NB4 (cell line): ENCODE measurements around the gene NOS1.

ENCODE experiments used
- CTCF ChIP-seq: IDR thresholded peaks from one replicate; pipeline ENCODE4 v1.5.1; 2012; ENCODE audit warnings: low read depth, low read length
- MAX ChIP-seq: IDR thresholded peaks from 2 replicates; pipeline ENCODE4 v1.6.1; 2011; ENCODE audit warnings: low read depth, low read length
- MYC ChIP-seq: IDR thresholded peaks from 2 replicates; pipeline ENCODE4 v1.6.1; 2011; ENCODE audit warnings: low read depth, low read length
- POLR2A ChIP-seq: IDR thresholded peaks from 2 replicates; pipeline ENCODE4 v1.6.1; 2011; ENCODE audit warnings: mild to moderate bottlenecking; ENCODE audit not compliant: insufficient read length; ENCODE audit errors: extremely low read depth

GRCh38 chr12:117300174-117300573 is 61.3 kb downstream of the NOS1 start:
- no peak for TF ChIP-seq CTCF
- no peak for TF ChIP-seq POLR2A
- no peak for TF ChIP-seq MAX
- no peak for TF ChIP-seq MYC
